ENCODE data around the gene NAGK.
"Not testable (repeated sequence)": the region's sequence is repeated elsewhere in the genome, so short reads cannot be mapped to it uniquely, and the experiment has no call there.

NAGK gene

DNA sequence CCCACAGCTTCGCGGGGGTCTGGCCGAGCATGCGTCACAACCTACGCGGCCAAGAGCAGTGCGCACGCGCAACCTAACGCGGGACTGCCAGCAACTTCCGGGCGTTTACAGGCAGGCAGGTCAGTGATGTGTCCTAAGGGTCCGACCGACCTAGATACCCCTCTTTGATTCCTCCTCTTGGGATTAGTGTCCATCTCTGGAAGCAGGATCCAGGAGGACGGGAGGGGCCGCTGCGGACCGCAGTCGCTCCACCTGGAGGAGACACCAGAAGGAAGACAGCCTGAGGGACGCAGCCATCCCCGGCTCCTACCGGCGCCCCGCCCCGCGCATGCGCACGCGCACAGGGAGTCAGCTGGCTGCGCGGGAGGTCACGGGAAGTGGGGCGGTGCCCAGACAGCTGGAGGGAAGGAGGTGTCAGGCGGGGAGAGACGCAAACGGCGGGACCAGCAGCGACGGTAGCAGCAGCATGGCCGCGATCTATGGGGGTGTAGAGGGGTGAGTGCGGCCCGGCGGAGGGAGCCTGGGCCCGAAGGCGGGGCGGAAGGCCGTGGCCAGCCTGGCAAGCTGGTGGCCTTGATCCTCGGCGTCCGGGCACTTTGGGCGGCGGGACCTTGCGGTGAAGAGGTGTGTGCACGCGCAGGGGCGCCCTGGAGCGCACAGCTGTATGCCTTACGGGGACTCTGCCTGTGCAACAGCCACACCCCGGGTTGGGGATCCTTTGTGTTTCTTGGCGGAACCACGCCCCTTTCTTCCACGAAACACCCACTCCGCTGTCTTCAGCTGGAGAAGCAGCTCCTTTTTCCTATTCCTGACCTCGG lies at the start of gene NAGK:
TSS of gene NAGK (plus strand) at position 431 of the 818 bp plus-strand sequence. CDS start at position 467, 36 bp downstream.
- DNase-seq, result peak; percentile 89

GRCh38 chr2:71019989-71020388 lies 48.5 kb upstream of the NAGK start:
- not testable (repeated sequence) for DNase-seq

DNA sequence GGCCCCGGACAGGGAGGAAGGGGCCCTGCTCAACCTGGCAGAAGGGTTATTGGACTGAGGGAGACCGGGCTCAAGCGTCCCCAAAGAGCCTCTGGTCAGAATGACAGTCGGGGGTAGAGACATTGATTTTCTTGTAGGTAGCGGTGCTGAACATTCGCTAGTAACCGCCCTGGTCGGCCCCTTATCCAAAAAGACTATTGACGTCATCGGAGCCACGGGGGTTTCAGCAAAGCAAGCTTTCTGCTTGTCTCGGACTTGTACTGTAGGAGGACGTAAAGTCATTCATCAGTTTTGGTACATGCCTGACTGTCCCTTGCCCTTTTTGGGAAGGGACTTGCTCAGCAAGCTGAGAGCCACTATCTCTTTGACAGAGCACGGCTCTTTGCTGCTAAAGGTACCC lies 47.1 kb upstream of the NAGK start:
- DNase-seq, result not testable (repeated sequence)

DNA sequence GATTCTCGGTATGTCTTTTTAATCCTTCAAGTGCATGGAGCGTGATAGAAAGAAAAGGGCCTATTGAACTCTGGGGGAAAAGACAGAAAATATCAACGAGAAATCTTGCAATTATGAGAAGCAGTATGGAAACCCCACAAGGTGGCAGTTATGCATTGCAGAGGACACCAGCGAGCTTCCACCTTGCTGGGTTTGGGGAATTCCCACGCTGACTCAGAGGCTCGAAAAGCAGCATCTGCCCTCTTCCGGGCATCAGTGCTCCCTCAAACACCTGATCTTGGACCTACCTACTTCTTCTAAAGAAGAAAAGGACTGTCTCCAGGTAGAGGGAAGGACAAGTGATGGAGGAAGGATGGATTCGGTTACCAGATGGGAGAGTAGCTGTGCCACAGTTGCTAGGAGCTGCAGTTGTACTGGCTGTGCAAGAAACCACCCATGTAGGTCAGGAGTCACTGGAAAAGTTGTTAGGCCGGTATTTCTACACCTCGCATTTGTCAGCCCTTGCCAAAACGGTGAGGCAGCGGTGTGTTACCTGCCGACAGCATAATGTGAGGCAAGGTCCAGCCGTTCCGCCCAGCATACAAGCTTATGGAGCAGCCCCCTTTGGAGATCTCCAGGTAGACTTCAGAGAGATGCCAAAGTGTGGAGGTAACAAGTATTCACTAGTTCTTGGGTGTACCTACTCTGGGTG lies 44.8 kb upstream of the NAGK start:
- not testable (repeated sequence) for DNase-seq

GRCh38 chr2:71036296-71036695 lies 32.2 kb upstream of the NAGK start:
- not testable (repeated sequence) for DNase-seq

DNA sequence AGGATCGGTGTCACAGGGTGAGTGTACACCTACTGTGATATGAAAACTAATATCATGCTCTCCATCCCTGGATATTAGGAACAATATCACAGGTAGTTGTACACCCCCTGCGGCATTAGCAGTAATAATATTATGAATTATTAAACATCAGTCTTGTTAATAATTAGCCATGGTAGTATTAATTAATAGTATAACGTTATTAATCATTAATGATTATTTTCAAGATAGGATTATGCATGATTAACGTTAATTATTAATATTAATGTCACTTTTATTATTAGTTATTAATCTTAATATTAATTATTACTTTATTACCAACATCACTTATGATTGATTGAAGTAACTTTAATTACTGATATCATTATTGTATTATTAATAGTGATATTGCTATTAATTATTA lies 26.2 kb upstream of the NAGK start:
- no peak for DNase-seq

DNA sequence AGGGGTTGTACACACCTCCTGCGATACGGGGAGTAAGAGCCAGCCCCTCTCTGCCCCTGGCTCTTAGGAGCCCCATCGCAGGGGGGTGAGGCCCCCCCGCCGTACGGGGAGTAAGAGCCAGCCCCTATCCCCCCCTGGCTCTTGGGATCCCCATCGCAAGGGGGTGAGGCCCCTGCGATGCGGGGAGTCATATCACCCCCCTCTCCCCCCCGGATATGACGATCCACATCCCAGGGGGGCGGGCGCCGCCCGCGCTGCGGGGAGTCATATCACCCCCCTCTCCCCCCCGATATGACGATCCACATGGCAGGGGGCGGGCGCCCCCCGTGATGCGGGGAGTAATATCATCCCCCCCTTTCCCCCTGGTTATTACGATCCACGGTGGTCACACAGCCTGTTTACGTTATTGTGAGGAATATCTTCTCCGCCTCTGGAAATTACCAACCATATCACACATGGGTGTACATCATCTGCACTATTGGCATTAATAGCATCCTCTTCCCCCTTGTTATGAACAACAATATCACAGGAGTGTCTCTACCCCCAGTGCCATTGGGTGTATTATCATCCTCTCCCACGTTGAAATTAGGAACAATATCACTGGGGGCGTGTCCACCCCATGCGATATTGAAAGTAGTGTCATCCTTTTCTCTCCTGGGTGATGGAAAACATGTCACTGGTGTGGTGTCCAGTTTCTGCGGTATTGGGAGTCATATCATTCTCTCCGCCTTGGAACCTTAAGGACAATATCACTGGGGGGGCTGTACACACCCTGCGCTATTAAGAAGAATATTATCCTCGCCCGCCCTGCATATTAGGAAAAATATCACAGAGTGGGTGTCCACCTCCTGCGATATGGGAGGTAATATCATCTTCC lies 24.7 kb upstream of the NAGK start:
- DNase-seq, result no peak

GRCh38 chr2:71045151-71045550 lies 23.3 kb upstream of the NAGK start:
- DNase-seq, result no peak

DNA sequence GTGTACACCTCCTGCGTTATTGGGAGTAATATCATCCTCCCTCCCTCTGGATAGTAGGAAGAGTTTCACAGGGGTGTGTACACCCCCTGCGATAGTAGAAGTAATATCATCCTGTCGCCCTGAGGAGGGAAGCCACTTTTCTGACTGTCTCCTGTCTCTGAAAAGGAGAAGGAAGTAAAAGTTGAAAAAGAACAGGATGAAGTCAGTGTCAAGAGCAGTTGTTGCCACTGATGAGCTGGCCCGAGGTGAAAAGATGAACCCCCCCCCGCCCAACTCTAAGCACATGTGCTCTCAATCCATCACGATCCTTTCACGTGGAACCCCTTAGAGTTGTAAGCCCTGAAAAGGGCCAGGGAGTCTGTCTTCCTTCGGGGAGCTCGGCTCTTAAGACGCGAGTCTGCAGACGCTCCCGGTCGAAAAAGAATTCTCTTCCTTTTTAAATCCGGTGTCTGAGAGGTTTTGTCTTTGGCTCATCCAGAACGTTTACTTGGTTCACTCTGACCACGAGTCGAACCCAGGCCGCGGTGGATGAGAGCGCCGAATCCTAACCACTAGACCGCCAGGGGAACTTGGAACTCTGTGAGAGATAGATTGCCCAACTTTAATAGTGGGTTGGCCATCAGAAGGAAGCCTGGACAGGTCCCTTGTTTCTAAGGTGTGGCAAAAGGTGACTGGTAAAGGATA lies 22.4 kb upstream of the NAGK start:
- no peak for DNase-seq

GRCh38 chr2:71048096-71048495 lies 20.4 kb upstream of the NAGK start:
- DNase-seq, result no peak

- DNase-seq, result not testable (repeated sequence)
These were observed 18.6 kb upstream of the NAGK start for GRCh38 chr2:71049704-71050360.

GRCh38 chr2:71055206-71055740 lies 13.2 kb upstream of the NAGK start:
- not testable (repeated sequence) for DNase-seq

DNA sequence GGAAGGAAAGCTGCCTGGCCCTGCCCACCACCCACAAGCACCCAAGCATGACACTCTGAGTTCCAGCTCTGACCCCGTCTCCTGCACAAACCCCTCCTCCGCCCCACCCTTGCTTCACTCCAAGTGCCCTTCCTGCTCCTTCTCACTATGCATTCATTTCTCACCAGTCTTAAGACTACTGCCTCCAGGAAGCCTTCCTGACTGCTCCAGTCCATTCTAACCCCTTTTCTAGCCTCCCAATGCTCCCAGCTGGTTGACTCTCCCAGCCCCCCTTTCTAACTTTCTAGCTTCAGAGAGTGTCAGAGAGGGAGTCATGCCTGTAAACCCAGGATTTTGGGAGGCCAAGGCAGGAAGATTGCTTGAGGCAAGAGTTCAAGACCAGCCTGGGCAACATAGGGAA lies 8.2 kb upstream of the NAGK start:
- DNase-seq, result no peak

DNA sequence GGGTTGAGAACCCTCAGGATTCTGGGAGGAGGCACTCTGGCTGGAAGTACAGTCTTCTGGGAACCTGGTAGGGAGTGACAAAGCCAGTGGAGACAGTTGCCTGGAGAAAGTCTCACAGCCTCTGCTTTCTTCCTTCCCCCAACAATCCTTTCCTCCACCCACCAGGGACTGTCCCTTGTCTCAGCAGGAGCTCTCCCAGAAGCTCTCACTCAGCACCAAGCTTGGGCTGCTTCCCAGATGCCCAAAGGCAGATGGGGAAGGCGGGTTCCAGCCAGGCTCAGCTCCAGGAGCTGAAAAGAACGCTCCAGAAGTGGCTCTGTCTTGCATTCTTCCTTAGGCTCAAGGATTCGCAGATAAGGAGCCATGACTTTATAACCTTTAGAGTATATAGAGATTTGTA lies 7.6 kb upstream of the NAGK start:
- no peak for DNase-seq

GRCh38 chr2:71063216-71063615 lies 5.2 kb upstream of the NAGK start:
- DNase-seq, result no peak

GRCh38 chr2:71064110-71064611 lies 4.3 kb upstream of the NAGK start:
- no peak for DNase-seq

DNA sequence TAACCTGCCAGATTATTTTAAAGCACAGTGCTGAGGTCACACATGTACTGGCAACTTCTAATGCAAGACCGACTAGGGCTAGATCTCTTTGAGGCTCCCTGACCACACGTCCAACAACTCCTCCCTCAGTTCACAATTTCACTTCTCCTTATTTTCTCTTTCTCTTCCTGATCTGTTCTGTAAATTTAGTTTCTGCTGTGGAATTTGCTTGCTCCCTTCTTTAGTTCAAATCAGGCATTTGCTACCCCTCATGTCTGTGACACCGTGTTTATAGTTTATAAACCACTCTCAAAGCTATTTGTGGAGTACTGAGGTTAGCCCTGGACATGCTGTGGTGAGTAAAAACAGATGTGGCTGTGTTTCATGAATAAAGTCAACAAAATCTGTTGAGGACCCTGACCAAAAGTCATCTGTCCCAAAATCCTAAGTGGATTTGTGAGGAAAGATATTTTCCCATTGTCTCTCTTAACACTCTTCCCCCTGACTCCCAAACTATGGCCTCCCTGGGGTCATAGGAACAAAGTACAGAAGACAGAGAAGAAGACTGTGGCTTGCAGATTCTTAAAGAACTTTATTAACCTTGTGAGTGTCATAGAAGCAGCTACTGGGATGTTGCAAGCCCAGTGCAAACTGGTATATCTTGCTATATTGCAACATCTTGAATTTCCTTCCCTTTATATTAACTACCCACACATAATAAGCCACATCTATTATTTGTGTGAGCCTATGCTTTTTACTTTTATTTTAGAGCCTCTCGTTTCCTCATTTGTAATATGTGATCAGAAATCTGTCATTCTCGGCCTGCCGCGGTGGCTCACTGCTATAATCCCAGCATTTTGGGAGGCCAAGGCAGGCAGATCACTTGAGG lies 3.5 kb upstream of the NAGK start:
- DNase-seq, result no peak

- DNase-seq, result no peak
These were observed 1.6 kb upstream of the NAGK start for GRCh38 chr2:71066856-71067255.

DNA sequence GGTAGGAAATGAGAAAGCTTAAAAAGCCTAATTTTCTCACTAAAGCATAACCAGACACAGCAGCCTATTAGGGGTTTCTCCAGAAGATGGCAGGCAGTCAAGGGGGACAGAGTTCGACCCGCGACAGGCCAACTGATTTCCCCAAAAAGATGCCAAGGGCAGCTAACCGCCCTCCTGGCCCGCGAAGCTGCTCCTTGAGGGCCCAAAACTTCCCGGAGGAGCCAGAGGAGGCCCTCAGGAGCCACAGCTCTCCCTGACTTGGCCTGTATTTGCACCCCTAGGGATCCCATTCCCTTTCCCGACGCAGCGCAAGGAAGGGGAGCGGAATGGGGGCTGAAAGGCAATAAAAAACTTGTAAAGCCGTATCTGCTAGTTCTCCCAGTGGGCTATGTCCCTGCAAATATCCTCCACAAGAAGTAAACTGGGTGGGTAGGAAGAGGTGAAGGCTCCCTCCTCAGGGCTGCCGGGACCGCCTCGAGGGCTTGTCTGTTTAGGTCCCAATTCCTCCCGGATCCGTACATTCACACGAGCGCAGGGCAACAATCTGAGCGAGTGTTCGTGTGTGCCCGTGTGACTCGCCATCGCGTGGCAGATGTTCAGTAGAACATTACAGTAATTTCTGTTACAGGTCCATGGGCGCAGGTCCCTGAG lies 756 bp upstream of the NAGK start:
- no peak for DNase-seq

DNA sequence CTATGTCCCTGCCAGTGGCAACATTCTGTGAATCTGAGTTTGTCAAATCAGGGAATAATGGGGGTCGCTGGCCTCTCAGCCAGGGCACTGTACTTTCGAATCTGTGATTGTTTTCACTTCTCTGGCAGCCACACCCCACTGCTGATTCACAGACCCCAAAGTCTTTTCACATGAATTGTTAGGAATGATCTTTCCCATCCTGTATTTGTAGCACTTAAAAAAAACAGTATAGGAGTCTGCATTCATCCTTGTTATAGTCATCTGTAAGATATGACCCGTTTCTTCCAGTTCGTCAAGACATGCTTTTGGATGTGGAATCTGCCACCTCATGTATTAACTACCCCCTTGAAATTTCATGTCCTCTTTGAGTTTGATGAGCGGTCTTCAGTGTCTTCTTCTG lies 928 bp downstream of the NAGK start:
- no peak for DNase-seq
